HEK293T (cell line): ENCODE data around the gene ASPSCR1.

Experiments
- CTCF ChIA-PET: fragments of 350-600 bp; formaldehyde crosslinking; extraction: SDS; loops from one replicate; lab custom pipeline; 2021; ENCODE audit warnings: antibody characterized with exemption, inconsistent platforms; lab: Yijun Ruan, JAX
- POLR2A ChIA-PET: fragments of 350-600 bp; formaldehyde crosslinking; extraction: SDS; loops from one replicate; lab custom pipeline; 2020; ENCODE audit warnings: antibody characterized with exemption, inconsistent platforms; lab: Yijun Ruan, JAX
- DNase-seq: peaks from one replicate; pipeline ENCODE4 v3.0.0; 2012; ENCODE audit warnings: mixed read lengths; ENCODE audit errors: extremely low spot score
- ARNT ChIP-seq: fragments of 450-650 bp; IDR thresholded peaks from 2 replicates; pipeline ENCODE4 v1.6.1; 2017; ENCODE audit warnings: mild to moderate bottlenecking
- BHLHE40 ChIP-seq: fragments of 450-650 bp; IDR thresholded peaks from 2 replicates; pipeline ENCODE4 v1.6.1; 2016; ENCODE audit warnings: mild to moderate bottlenecking, moderate library complexity, borderline replicate concordance
- CTBP1 ChIP-seq: fragments of 450-650 bp; IDR thresholded peaks from 2 replicates; pipeline ENCODE4 v1.6.1; 2016; ENCODE audit warnings: borderline replicate concordance
- ELF4 ChIP-seq: fragments of 450-650 bp; IDR thresholded peaks from 2 replicates; pipeline ENCODE4 v1.6.1; 2017; ENCODE audit warnings: antibody characterized with exemption
- FOXA1 ChIP-seq: fragments of 450-650 bp; IDR thresholded peaks from 2 replicates; pipeline ENCODE4 v1.6.1; 2016; ENCODE audit warnings: mild to moderate bottlenecking
- FOXK2 ChIP-seq: fragments of 450-650 bp; IDR thresholded peaks from 2 replicates; pipeline ENCODE4 v1.6.1; 2016; ENCODE audit warnings: mild to moderate bottlenecking
- FOXM1 ChIP-seq: fragments of 450-650 bp; IDR thresholded peaks from 2 replicates; pipeline ENCODE4 v1.6.1; 2017; ENCODE audit warnings: mild to moderate bottlenecking, borderline replicate concordance
- HDGF ChIP-seq: fragments of 450-650 bp; IDR thresholded peaks from 2 replicates; pipeline ENCODE4 v1.6.1; 2017; ENCODE audit warnings: antibody characterized with exemption, borderline replicate concordance
- L3MBTL2 ChIP-seq: fragments of 450-650 bp; conservative IDR thresholded peaks from 2 replicates; pipeline ENCODE4 v1.6.1; 2016; ENCODE audit warnings: mild to moderate bottlenecking
- LEF1 ChIP-seq: fragments of 450-650 bp; IDR thresholded peaks from 2 replicates; pipeline ENCODE4 v1.6.1; 2017; ENCODE audit warnings: mild to moderate bottlenecking, borderline replicate concordance
- NFRKB ChIP-seq: fragments of 450-650 bp; IDR thresholded peaks from 2 replicates; pipeline ENCODE4 v1.6.1; 2016; ENCODE audit warnings: mild to moderate bottlenecking, moderate library complexity
- PKNOX1 ChIP-seq: fragments of 450-650 bp; IDR thresholded peaks from 2 replicates; pipeline ENCODE4 v1.6.1; 2016
- SP1 ChIP-seq: fragments of 450-650 bp; IDR thresholded peaks from 2 replicates; pipeline ENCODE4 v1.6.1; 2017
- SUZ12 ChIP-seq: fragments of 450-650 bp; IDR thresholded peaks from 2 replicates; pipeline ENCODE4 v1.6.1; 2016; ENCODE audit warnings: mild to moderate bottlenecking
- TARDBP ChIP-seq: fragments of 450-650 bp; IDR thresholded peaks from 2 replicates; pipeline ENCODE4 v1.6.1; 2016
- ZNF384 ChIP-seq: fragments of 450-650 bp; IDR thresholded peaks from 2 replicates; pipeline ENCODE4 v1.6.1; 2016

Gene ASPSCR1

GRCh38 chr17:82022310-82022980 lies 45.0 kb downstream of the ASPSCR1 start, which contains the start of gene CENPX:
TSS of gene CENPX (minus strand) at chr17:82022878. CDS start at chr17:82022861, 17 bp downstream.
- TF ChIP-seq SUZ12 (no peak), NFRKB (no peak), FOXK2 (no peak), ARNT (no peak), PKNOX1 (no peak), CTBP1 (no peak), HDGF (no peak), BHLHE40 (no peak), LEF1 (no peak), ELF4 (no peak), FOXM1 (no peak), SP1 (no peak)
- DNase-seq: no peak
- CTCF ChIA-PET: interaction anchor here (0.6 to 4.4 kb wide), 7 partner anchors 15 to 179 kb away, joined by 3 to 34 read pairs (median 4); partner anchors contain the start of genes DCXR and NOTUM
- POLR2A ChIA-PET: interaction anchor here (0.5 to 3.7 kb wide), 27 partner anchors 8 to 339 kb away, joined by 3 to 22 read pairs (median 4); partner anchors contain the start of genes ARL16, ASPSCR1, DCXR and GPS1

- peak; percentile 97 for DNase-seq
- ChIA-PET CTCF (interaction anchor here (0.6 to 4.4 kb wide), 6 partner anchors 15 to 153 kb away, joined by 3 to 34 read pairs (median 4); partner anchors contain the start of genes DCXR and NOTUM), POLR2A (interaction anchor here (0.5 to 3.7 kb wide), 25 partner anchors 8 to 340 kb away, joined by 3 to 22 read pairs (median 4); partner anchors contain the start of genes ARL16, ASPSCR1, DCXR and GPS1)
- TF ChIP-seq FOXK2 (no peak), L3MBTL2 (no peak), SP1 (no peak), FOXA1 (no peak), PKNOX1 (no peak), ZNF384 (no peak), CTBP1 (peak; percentile 87), LEF1 (no peak), HDGF (peak; percentile 88; the same call in 1 of the 2 replicates)
Observed at GRCh38 chr17:82022981-82023446, 45.6 kb downstream of the ASPSCR1 start, which contains the start of gene LRRC45. TSS of gene LRRC45 (plus strand) at chr17:82023305. CDS start at chr17:82023644, 339 bp downstream.

- POLR2A ChIA-PET: interaction anchor here (0.7 to 3.7 kb wide), 15 partner anchors 12 to 340 kb away, joined by 3 to 22 read pairs (median 5); partner anchors contain the start of genes ARL16, ASPSCR1, DCXR and GPS1
- CTCF ChIA-PET: interaction anchor here (2.6 to 4.4 kb wide), 2 partner anchors 14 to 64 kb away, joined by 17 to 34 read pairs; partner anchors contain the start of genes DCXR and NOTUM
- no peak for DNase-seq
- TF ChIP-seq ELF4 (no peak), L3MBTL2 (peak; percentile 65)
Observed at GRCh38 chr17:82023447-82024241, 46.2 kb downstream of the ASPSCR1 start.

- TF ChIP-seq TARDBP (no peak), PKNOX1 (no peak), NFRKB (no peak), ELF4 (no peak), LEF1 (no peak), FOXA1 (no peak), HDGF (no peak)
- no peak for DNase-seq
- POLR2A ChIA-PET: interaction anchor here (1.2 to 3.7 kb wide), 2 partner anchors 13 to 153 kb away, joined by 3 to 22 read pairs; partner anchors contain the start of gene DCXR
- CTCF ChIA-PET: interaction anchor here (1.2 kb wide), 1 partner anchor 13 kb away, joined by 3 read pairs; the partner anchor contains the start of gene DCXR
Observed at GRCh38 chr17:82024859-82025258, 47.4 kb downstream of the ASPSCR1 start.

- POLR2A ChIA-PET: interaction anchor here (1.0 to 1.2 kb wide), 2 partner anchors 12 to 154 kb away, joined by 3 to 4 read pairs; partner anchors contain the start of gene DCXR
- no peak for TF ChIP-seq L3MBTL2
- TF ChIP-seq FOXM1: no peak
- TF ChIP-seq BHLHE40: no peak
- no peak for TF ChIP-seq ELF4
- TF ChIP-seq FOXA1: no peak
- TF ChIP-seq SUZ12: no peak
- TF ChIP-seq HDGF: no peak
- DNase-seq: no peak
- CTCF ChIA-PET: interaction anchor here (1.2 kb wide), 1 partner anchor 12 kb away, joined by 3 read pairs; the partner anchor contains the start of gene DCXR
Observed at GRCh38 chr17:82025401-82026107, 48.1 kb downstream of the ASPSCR1 start.
